Measurements from ENCODE around the gene OPCML.

DNA sequence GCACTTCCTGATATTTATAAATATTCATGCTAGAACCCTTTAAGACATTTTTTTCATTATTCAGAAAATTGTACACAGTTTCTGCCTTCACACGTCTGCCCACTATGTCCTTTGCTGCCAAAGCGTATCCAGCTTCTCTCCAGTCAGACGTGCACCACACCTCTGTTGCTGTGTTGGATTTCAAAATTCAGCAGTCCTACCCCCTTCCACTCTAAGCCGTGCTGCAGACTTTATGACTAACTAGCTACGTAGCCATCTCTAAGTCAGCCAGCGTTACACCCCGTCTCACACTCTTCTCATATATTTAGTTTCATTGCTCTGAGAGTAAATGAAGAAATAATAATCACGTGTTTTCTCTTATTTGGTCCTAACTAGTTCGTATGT, 28.2 kb upstream of the OPCML start:
- TF ChIP-seq, protein P1, sequence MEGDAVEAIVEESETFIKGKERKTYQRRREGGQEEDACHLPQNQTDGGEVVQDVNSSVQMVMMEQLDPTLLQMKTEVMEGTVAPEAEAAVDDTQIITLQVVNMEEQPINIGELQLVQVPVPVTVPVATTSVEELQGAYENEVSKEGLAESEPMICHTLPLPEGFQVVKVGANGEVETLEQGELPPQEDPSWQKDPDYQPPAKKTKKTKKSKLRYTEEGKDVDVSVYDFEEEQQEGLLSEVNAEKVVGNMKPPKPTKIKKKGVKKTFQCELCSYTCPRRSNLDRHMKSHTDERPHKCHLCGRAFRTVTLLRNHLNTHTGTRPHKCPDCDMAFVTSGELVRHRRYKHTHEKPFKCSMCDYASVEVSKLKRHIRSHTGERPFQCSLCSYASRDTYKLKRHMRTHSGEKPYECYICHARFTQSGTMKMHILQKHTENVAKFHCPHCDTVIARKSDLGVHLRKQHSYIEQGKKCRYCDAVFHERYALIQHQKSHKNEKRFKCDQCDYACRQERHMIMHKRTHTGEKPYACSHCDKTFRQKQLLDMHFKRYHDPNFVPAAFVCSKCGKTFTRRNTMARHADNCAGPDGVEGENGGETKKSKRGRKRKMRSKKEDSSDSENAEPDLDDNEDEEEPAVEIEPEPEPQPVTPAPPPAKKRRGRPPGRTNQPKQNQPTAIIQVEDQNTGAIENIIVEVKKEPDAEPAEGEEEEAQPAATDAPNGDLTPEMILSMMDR (conservative IDR thresholded peaks at IDR 0.05 in 1 of 2, IDR thresholded peaks at IDR 0.05 in 1 of 2; ENCODE audit: low read depth in 1 of 2, low read length in 2 of 2), result no peak
- TF ChIP-seq EZH2 (IDR thresholded peaks at IDR 0.05; ENCODE audit: low read length, missing control alignments), result no peak
